Gastrocnemius medialis (tissue), 4 donors: ENCODE data around the gene OPCML.

Source experiments
- CTCF ChIP-seq, 5 experiments: fragments of 450-650 bp in 3 of 5; fragments of 200-600 bp in 2 of 5; sonication (generic) in 2 of 5; IDR thresholded peaks in 4 of 5; conservative IDR thresholded peaks in 1 of 5; 1 replicate in 4 of 5; 2 replicates in 1 of 5; pipeline ENCODE4 v1.5.1; 2016 to 2019; ENCODE audit warnings: antibody characterized with exemption in 5 of 5, mild to moderate bottlenecking in 3 of 5, moderate library complexity in 3 of 5
- POLR2A ChIP-seq, 2 donors: fragments of 450-650 bp; IDR thresholded peaks; one replicate each; pipeline ENCODE4 v1.6.1; 2017; ENCODE audit warnings: antibody characterized with exemption in 2 of 2, mild to moderate bottlenecking in 2 of 2, moderate library complexity in 2 of 2

- TF ChIP-seq POLR2A (IDR thresholded peaks at IDR 0.05): no peak
- no peak for TF ChIP-seq CTCF (IDR thresholded peaks at IDR 0.05 in 4 of 5, conservative IDR thresholded peaks at IDR 0.05 in 1 of 5)
Measured at GRCh38 chr11:132621976-132622580, 910.2 kb downstream of the OPCML start.
